Cardiac fibroblast (primary cell): Measurements from ENCODE around the gene MACROD2.
"Not testable (repeated sequence)": the region's sequence is repeated elsewhere in the genome, so short reads cannot be mapped to it uniquely, and the experiment has no call there.

ENCODE experiments used
- DNase-seq, 2 donors: peaks; one replicate each; pipeline versions ENCODE4 v3.0.0 to v3.0.0-alpha.2; 2010; ENCODE audit warnings: low read depth in 2 of 2
- H3K4me3 ChIP-seq, 2 donors: replicated peaks in 1 of 2; 1 replicate in 1 of 2; 2 replicates in 1 of 2; pipeline ENCODE4 v1.5.1; 2011; ENCODE audit warnings: low read depth in 2 of 2, low read length in 2 of 2, mild to moderate bottlenecking in 2 of 2, moderate library complexity in 1 of 2
- TF ChIP-seq, protein P1 (sequence below): IDR thresholded peaks from one replicate; pipeline ENCODE4 v1.5.1; 2011; ENCODE audit warnings: low read depth, mild to moderate bottlenecking, low read length, inconsistent platforms

MACROD2 gene

DNA sequence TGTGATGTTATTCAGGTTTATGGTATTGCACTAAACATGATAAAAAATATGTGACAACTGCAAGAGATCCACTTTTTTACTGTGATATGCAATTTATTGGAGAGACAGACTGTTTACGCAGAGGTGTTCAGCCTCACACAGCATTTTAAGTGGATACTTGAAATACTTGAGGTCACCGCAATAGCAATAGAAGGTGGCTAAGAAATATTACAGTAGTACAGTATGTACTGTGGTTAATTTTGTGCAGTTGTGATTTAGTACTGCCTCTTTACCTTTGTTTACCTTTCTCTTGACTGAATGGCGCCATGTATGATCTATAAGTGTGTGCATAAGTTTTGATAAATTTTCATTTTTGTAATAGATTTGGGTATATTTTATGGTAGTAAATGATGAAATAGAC is 17.4 kb downstream of the MACROD2 start:
- TF ChIP-seq, protein P1, sequence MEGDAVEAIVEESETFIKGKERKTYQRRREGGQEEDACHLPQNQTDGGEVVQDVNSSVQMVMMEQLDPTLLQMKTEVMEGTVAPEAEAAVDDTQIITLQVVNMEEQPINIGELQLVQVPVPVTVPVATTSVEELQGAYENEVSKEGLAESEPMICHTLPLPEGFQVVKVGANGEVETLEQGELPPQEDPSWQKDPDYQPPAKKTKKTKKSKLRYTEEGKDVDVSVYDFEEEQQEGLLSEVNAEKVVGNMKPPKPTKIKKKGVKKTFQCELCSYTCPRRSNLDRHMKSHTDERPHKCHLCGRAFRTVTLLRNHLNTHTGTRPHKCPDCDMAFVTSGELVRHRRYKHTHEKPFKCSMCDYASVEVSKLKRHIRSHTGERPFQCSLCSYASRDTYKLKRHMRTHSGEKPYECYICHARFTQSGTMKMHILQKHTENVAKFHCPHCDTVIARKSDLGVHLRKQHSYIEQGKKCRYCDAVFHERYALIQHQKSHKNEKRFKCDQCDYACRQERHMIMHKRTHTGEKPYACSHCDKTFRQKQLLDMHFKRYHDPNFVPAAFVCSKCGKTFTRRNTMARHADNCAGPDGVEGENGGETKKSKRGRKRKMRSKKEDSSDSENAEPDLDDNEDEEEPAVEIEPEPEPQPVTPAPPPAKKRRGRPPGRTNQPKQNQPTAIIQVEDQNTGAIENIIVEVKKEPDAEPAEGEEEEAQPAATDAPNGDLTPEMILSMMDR: no peak
- no peak for DNase-seq
- no peak overlapping the region for H3K4me3 ChIP-seq

DNA sequence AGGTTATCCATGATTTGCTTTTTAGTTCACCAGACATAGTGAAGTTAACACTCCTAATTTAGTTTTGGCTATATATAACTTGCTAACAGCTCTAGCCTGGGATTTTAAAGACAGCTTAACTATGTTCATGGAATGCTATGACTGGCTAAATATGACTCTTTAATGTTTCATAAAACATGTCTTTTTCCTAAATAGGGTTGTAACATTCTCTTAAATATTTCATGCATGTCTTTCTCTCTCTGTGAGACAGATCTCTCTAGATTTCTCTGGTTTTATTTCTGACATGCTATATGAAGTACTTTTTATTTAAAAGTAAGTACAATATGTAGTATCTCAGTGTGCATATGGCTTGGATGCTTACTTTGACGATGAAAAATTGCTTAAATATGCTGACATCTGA is 35.7 kb downstream of the MACROD2 start:
- TF ChIP-seq, protein P1: no peak
- no peak overlapping the region for H3K4me3 ChIP-seq
- DNase-seq: no peak

DNA sequence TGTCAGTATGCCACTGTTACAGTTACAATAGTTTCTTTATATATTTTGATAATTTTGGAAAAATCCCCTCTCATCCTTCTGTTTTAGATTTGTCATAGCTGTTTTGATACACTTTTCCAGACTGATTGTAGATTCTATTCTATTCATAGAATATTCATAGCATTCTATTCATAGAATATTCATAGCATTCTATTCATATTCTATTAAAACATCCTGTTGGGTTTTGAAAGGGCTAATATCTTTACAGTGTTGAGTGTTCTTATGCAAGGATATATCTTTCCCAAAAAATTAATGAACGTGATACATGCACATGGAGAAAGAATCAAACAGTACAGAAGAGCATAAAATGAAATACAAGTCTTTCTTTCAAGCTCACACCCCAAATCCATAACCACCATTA is 38.0 kb downstream of the MACROD2 start:
- no peak for DNase-seq
- TF ChIP-seq, protein P1: no peak
- H3K4me3 ChIP-seq: no peak overlapping the region

DNA sequence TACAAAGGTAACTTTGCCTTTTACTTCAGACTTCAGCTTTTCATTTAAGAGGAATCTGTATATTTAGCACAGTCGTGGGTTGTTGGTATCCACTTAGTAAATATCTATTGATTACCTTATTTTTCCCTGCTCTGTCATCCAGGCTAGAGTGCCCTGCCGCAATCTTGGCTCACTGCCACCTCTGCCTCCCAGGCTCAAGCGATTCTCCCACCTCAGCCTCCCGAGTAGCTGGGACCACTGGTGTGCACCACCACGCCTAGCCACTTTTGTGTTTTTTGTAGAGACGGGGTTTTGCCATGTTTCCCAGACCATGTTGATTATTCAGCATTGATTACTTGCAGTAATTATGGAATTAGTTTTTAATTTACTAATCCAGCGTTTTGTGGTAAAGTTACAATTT is 41.3 kb downstream of the MACROD2 start:
- no peak for DNase-seq
- no peak overlapping the region for H3K4me3 ChIP-seq
- TF ChIP-seq, protein P1: no peak

DNA sequence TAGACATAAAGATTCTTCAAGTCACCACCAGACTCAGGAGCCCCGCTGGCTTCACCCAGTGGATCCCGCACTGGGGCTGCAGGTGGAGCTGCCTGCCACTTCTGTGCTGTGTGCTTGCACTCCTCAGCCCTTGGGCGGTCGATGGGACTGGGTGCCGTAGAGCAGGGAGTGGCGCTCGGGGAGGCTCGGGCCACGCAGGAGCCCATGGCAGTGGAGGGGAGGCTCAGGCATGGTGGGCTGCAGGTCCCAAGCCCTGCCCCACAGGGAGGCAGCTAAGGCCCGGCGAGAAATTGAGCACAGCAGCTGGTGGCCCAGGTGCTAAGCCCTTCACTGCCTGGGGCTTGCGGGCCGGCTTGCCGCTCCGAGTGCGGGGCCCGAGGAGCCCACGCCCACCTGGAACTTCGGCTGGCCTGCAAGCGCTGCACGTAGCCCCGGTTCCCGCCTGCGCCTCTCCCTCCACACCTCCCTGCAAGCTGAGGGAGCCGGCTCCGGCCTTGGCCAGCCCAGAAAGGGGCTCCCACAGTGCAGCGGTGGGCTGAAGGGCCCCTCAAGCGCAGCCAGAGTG is 49.5 kb downstream of the MACROD2 start:
- H3K4me3 ChIP-seq, DNase-seq: not testable (repeated sequence)

DNA sequence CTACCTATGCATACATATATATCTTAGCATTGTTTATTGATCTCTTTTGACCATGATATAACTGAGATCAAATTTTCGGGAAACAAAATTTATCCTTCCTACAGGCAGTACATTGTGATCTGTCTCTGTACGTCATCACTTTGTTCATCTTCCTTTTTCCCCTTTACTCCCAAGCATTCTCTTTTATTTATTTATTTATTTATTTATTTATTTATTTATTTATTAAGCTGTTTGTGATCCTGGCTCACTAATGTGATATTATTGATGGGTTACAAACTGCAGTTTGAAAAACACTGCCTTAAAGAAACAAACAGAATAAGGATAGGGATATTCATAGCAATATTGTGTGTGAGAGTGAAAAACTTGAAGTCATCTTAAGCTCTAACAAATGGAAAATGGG is 51.2 kb downstream of the MACROD2 start:
- no peak overlapping the region for H3K4me3 ChIP-seq
- DNase-seq: no peak
- TF ChIP-seq, protein P1: no peak

DNA sequence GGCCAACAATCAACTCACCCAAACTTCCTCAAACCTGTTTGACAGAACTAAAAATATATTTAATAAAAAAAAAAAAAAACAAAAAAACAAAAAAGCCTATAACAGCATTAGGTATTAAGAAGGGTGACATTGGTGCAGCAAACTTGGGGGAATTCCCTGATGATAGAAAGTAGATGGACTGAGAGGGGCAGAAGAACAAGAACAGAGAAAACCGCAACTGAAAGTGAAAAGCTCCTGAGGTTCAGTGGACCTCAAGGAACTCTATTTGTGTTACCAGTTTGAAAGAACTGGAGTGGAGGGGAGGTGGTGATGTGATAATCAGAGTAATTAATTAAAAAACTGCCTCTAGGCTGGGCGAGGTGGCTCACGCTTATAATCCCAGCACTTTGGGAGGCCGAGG is 53.8 kb downstream of the MACROD2 start:
- TF ChIP-seq, protein P1: no peak
- no peak for DNase-seq

More for the DNA sequence above, 53.8 kb downstream of the MACROD2 start:
- H3K4me3 ChIP-seq: no peak overlapping the region
